ENCODE measurements around the gene LCN10.

GRCh38 chr9:136722093-136722968 lies 20.4 kb downstream of the LCN10 start:
- TF ChIP-seq, protein P1, sequence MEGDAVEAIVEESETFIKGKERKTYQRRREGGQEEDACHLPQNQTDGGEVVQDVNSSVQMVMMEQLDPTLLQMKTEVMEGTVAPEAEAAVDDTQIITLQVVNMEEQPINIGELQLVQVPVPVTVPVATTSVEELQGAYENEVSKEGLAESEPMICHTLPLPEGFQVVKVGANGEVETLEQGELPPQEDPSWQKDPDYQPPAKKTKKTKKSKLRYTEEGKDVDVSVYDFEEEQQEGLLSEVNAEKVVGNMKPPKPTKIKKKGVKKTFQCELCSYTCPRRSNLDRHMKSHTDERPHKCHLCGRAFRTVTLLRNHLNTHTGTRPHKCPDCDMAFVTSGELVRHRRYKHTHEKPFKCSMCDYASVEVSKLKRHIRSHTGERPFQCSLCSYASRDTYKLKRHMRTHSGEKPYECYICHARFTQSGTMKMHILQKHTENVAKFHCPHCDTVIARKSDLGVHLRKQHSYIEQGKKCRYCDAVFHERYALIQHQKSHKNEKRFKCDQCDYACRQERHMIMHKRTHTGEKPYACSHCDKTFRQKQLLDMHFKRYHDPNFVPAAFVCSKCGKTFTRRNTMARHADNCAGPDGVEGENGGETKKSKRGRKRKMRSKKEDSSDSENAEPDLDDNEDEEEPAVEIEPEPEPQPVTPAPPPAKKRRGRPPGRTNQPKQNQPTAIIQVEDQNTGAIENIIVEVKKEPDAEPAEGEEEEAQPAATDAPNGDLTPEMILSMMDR (conservative IDR thresholded peaks at IDR 0.05; ENCODE audit: low read length): no peak
- no peak for TF ChIP-seq EZH2phosphoT487 (IDR thresholded peaks at IDR 0.05; ENCODE audit: borderline replicate concordance, low read depth, low read length)
